ENCODE measurements around the gene SLC45A1. TPM values are rescaled to one million over a fixed set of nuclear protein-coding genes. Genes with fewer than 3 reads are reported as not detected.
"Not testable (repeated sequence)": the region's sequence is repeated elsewhere in the genome, so short reads cannot be mapped to it uniquely, and the experiment has no call there.

SLC45A1 gene
- polyA plus RNA-seq (ENCODE audit: insufficient read depth in 1 of 5, insufficient read length in 5 of 5, low replicate concordance in 1 of 5) = under 1 TPM; 0.37 to 0.91 (median 0.66) TPM
- long read RNA-seq, donor 1 = 0 reads
- long read RNA-seq, donor 2 = 0 reads
- long read RNA-seq, donor 3 = 0 reads
- long read RNA-seq, donor 4 = 0 reads
- long read RNA-seq, donor 5, partial matches to known transcripts = 0 of 1 reads
- long read RNA-seq, donor 5, other reads (novel, unspliced or antisense) = 0 of 1 reads
- long read RNA-seq, donor 6 = 0 reads
- long read RNA-seq, donor 7 = 0 reads
- long read RNA-seq, donor 8 = 0 reads

- peak in 1 of 2 donors; percentile 42 for DNase-seq
Observed at GRCh38 chr1:8317647-8318381, at the start of gene SLC45A1. TSS of gene SLC45A1 (plus strand) at chr1:8318114. CDS start at chr1:8324330, 6,216 bp downstream.

GRCh38 chr1:8273036-8273435 lies 44.9 kb upstream of the SLC45A1 start:
- DNase-seq = no peak

GRCh38 chr1:8274352-8274751 lies 43.6 kb upstream of the SLC45A1 start:
- DNase-seq = no peak

GRCh38 chr1:8276173-8276914 lies 41.6 kb upstream of the SLC45A1 start:
- DNase-seq = no peak

- no peak for DNase-seq
Observed at GRCh38 chr1:8276932-8277331, 41.0 kb upstream of the SLC45A1 start.

- not testable (repeated sequence) for DNase-seq
Observed at GRCh38 chr1:8278677-8279076, 39.2 kb upstream of the SLC45A1 start.

GRCh38 chr1:8281843-8282509 lies 35.9 kb upstream of the SLC45A1 start:
- no peak for DNase-seq

- DNase-seq = no peak
Observed at GRCh38 chr1:8283058-8283884, 34.6 kb upstream of the SLC45A1 start.

- no peak for DNase-seq
Observed at GRCh38 chr1:8284127-8284526, 33.8 kb upstream of the SLC45A1 start.

GRCh38 chr1:8285103-8285502 lies 32.8 kb upstream of the SLC45A1 start:
- DNase-seq = no peak

GRCh38 chr1:8285965-8286364 lies 31.9 kb upstream of the SLC45A1 start:
- no peak for DNase-seq

- DNase-seq = no peak
Observed at GRCh38 chr1:8293118-8293517, 24.8 kb upstream of the SLC45A1 start.

- no peak for DNase-seq
Observed at GRCh38 chr1:8293641-8294169, 24.2 kb upstream of the SLC45A1 start.

- DNase-seq = no peak
Observed at GRCh38 chr1:8294170-8294697, 23.7 kb upstream of the SLC45A1 start.

GRCh38 chr1:8297245-8297644 lies 20.7 kb upstream of the SLC45A1 start:
- DNase-seq = no peak

- DNase-seq = no peak
Observed at GRCh38 chr1:8299963-8300362, 18.0 kb upstream of the SLC45A1 start.

- DNase-seq = no peak
Observed at GRCh38 chr1:8302081-8302956, 15.6 kb upstream of the SLC45A1 start.

- no peak for DNase-seq
Observed at GRCh38 chr1:8303141-8303540, 14.8 kb upstream of the SLC45A1 start.

GRCh38 chr1:8303876-8304275 lies 14.0 kb upstream of the SLC45A1 start:
- DNase-seq = no peak

- DNase-seq = no peak
Observed at GRCh38 chr1:8307628-8308027, 10.3 kb upstream of the SLC45A1 start.
